SK-N-SH treated with all-trans-retinoic acid at 6 μM for 48 hours (cell line): ENCODE data around the gene COL6A1.

Experiments used
- ATAC-seq: fragments of 200-7000 bp; cut with Tn5 transposase; 3 replicates; pipeline ENCODE4 v1.9.1; 2020; ENCODE audit warnings: mild to moderate bottlenecking, moderate library complexity
- ARNTL ChIP-seq: fragments of 450-650 bp; formaldehyde crosslinking; IDR thresholded peaks from 2 replicates; pipeline ENCODE4 v1.5.0; 2020; ENCODE audit warnings: low read depth, mild to moderate bottlenecking, moderate library complexity, borderline replicate concordance
- BACH2 ChIP-seq: fragments of 250-450 bp; sonication (Bioruptor Pico); IDR thresholded peaks from 2 replicates; pipeline ENCODE4 v1.9.0; 2021; ENCODE audit warnings: mild to moderate bottlenecking, borderline replicate concordance
- CREB5 ChIP-seq: fragments of 250-450 bp; sonication (Bioruptor Pico); IDR thresholded peaks from 2 replicates; pipeline ENCODE4 v1.5.1; 2020; ENCODE audit warnings: low read depth, mild to moderate bottlenecking, moderate library complexity
- CSDC2 ChIP-seq: fragments of 250-450 bp; sonication (Bioruptor Pico); IDR thresholded peaks from 2 replicates; pipeline ENCODE4 v1.5.0; 2020; ENCODE audit warnings: mild to moderate bottlenecking, moderate library complexity
- GLIS3 ChIP-seq: fragments of 250-450 bp; sonication (Bioruptor Pico); IDR thresholded peaks from 2 replicates; pipeline ENCODE4 v1.5.0; 2020; ENCODE audit warnings: mild to moderate bottlenecking, moderate library complexity
- ISL1 ChIP-seq: fragments of 250-450 bp; sonication (Bioruptor Pico); IDR thresholded peaks from 2 replicates; pipeline ENCODE4 v2.1.2; 2022; ENCODE audit warnings: mild to moderate bottlenecking, moderate library complexity
- OSR1 ChIP-seq: fragments of 250-450 bp; sonication (Bioruptor Pico); IDR thresholded peaks from 2 replicates; pipeline ENCODE4 v1.8.0; 2022; ENCODE audit warnings: moderate library complexity, mild to moderate bottlenecking, inconsistent platforms
- PATZ1 ChIP-seq: fragments of 250-450 bp; sonication (Bioruptor Pico); IDR thresholded peaks from 2 replicates; pipeline ENCODE4 v1.8.0; 2020; ENCODE audit warnings: mild to moderate bottlenecking, moderate library complexity, borderline replicate concordance
- PPARA ChIP-seq: fragments of 250-450 bp; sonication (Bioruptor Pico); IDR thresholded peaks from 2 replicates; pipeline ENCODE4 v1.5.0; 2020; ENCODE audit warnings: mild to moderate bottlenecking, borderline replicate concordance
- RARB ChIP-seq: fragments of 250-450 bp; sonication (Bioruptor Pico); IDR thresholded peaks from 2 replicates; pipeline ENCODE4 v1.8.0; 2021; ENCODE audit warnings: mild to moderate bottlenecking, moderate library complexity
- SNAI2 ChIP-seq: fragments of 250-450 bp; sonication (Bioruptor Pico); IDR thresholded peaks from 2 replicates; pipeline ENCODE4 v1.5.0; 2020; ENCODE audit warnings: mild to moderate bottlenecking, moderate library complexity
- TCF4 ChIP-seq: fragments of 250-450 bp; sonication (Bioruptor Pico); IDR thresholded peaks from 2 replicates; pipeline ENCODE4 v1.8.0; 2021; ENCODE audit warnings: mild to moderate bottlenecking, moderate library complexity, borderline replicate concordance
- TOX ChIP-seq: fragments of 250-450 bp; sonication (Bioruptor Pico); IDR thresholded peaks from 2 replicates; pipeline ENCODE4 v1.8.0; 2021; ENCODE audit warnings: mild to moderate bottlenecking, moderate library complexity, borderline replicate concordance
- ZC3H10 ChIP-seq: fragments of 250-450 bp; sonication (Bioruptor Pico); IDR thresholded peaks from 2 replicates; pipeline ENCODE4 v1.5.1; 2021; ENCODE audit warnings: mild to moderate bottlenecking, moderate library complexity
- ZFP3 ChIP-seq: fragments of 250-450 bp; sonication (Bioruptor Pico); IDR thresholded peaks from 2 replicates; pipeline ENCODE4 v1.5.0; 2020; ENCODE audit warnings: mild to moderate bottlenecking, moderate library complexity
- ZFP30 ChIP-seq: fragments of 450-650 bp; formaldehyde crosslinking; IDR thresholded peaks from 2 replicates; pipeline ENCODE4 v1.5.0; 2022; ENCODE audit warnings: mild to moderate bottlenecking, moderate library complexity
- ZNF565 ChIP-seq: fragments of 450-650 bp; formaldehyde crosslinking; conservative IDR thresholded peaks from 2 replicates; pipeline ENCODE4 v1.5.0; 2020; ENCODE audit warnings: low read depth, mild to moderate bottlenecking, moderate library complexity
- ZNF70 ChIP-seq: fragments of 450-650 bp; formaldehyde crosslinking; IDR thresholded peaks from 2 replicates; pipeline ENCODE4 v1.5.0; 2020; ENCODE audit warnings: mild to moderate bottlenecking, moderate library complexity
- ZNF8 ChIP-seq: fragments of 450-650 bp; formaldehyde crosslinking; IDR thresholded peaks from 2 replicates; pipeline ENCODE4 v1.5.0; 2020; ENCODE audit warnings: mild to moderate bottlenecking, moderate library complexity
- TF ChIP-seq, protein P1 (sequence below): fragments of 250-450 bp; sonication (Bioruptor Pico); IDR thresholded peaks from 2 replicates; pipeline ENCODE4 v1.5.0; 2020; ENCODE audit warnings: mild to moderate bottlenecking, moderate library complexity
- TF ChIP-seq, protein P2 (sequence below): fragments of 250-450 bp; sonication (Bioruptor Pico); IDR thresholded peaks from 2 replicates; pipeline ENCODE4 v1.5.1; 2021; ENCODE audit warnings: mild to moderate bottlenecking, moderate library complexity

COL6A1 gene

DNA sequence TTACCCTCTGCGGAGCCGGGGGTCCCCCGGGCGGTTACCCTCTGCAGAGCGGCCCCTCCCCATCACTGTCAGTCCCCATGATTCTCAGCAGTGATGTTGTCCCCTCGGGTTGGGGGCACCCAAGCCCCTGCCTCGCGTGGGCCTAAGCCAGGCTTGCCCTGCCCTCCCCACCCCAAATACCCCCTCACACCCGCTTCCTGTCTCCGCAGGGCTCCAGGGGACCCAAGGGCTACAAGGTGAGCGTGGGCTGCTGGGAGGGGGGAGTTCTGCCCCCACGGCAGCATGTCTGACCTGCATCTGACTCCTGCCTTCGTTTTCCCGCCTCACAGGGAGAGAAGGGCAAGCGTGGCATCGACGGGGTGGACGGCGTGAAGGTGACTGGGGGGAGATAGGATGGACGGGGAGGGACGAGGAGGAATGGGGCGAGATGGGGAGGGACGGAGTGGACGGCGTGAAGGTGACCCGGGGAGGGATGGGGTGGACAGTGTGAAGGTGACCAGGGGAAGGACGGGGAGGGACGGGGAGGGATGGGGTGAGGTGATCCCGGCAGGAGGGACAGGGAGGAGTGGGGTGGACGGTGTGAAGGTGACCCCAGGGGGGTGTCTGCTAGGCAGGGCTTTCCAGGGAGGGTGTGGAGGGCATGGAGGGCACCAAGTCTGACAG is 8.6 kb downstream of the COL6A1 start:
- TF ChIP-seq PPARA (CRISPR knock-in tag) (no peak), ZC3H10 (no peak), CREB5 (CRISPR knock-in tag) (no peak), GLIS3 (CRISPR knock-in tag) (no peak), TOX (CRISPR knock-in tag) (no peak), ZFP30 (CRISPR knock-in tag) (no peak), OSR1 (no peak), ARNTL (no peak), ZFP3 (no peak), ZNF565 (no peak), ZNF8 (no peak), BACH2 (no peak), PATZ1 (no peak), ISL1 (no peak), TCF4 (CRISPR knock-in tag) (no peak), SNAI2 (no peak), RARB (CRISPR knock-in tag) (no peak)
- TF ChIP-seq, protein P1, sequence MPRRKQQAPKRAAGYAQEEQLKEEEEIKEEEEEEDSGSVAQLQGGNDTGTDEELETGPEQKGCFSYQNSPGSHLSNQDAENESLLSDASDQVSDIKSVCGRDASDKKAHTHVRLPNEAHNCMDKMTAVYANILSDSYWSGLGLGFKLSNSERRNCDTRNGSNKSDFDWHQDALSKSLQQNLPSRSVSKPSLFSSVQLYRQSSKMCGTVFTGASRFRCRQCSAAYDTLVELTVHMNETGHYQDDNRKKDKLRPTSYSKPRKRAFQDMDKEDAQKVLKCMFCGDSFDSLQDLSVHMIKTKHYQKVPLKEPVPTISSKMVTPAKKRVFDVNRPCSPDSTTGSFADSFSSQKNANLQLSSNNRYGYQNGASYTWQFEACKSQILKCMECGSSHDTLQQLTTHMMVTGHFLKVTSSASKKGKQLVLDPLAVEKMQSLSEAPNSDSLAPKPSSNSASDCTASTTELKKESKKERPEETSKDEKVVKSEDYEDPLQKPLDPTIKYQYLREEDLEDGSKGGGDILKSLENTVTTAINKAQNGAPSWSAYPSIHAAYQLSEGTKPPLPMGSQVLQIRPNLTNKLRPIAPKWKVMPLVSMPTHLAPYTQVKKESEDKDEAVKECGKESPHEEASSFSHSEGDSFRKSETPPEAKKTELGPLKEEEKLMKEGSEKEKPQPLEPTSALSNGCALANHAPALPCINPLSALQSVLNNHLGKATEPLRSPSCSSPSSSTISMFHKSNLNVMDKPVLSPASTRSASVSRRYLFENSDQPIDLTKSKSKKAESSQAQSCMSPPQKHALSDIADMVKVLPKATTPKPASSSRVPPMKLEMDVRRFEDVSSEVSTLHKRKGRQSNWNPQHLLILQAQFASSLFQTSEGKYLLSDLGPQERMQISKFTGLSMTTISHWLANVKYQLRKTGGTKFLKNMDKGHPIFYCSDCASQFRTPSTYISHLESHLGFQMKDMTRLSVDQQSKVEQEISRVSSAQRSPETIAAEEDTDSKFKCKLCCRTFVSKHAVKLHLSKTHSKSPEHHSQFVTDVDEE (CRISPR knock-in tag) = no peak
- TF ChIP-seq, protein P2, sequence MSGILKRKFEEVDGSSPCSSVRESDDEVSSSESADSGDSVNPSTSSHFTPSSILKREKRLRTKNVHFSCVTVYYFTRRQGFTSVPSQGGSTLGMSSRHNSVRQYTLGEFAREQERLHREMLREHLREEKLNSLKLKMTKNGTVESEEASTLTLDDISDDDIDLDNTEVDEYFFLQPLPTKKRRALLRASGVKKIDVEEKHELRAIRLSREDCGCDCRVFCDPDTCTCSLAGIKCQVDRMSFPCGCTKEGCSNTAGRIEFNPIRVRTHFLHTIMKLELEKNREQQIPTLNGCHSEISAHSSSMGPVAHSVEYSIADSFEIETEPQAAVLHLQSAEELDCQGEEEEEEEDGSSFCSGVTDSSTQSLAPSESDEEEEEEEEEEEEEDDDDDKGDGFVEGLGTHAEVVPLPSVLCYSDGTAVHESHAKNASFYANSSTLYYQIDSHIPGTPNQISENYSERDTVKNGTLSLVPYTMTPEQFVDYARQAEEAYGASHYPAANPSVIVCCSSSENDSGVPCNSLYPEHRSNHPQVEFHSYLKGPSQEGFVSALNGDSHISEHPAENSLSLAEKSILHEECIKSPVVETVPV = no peak
- no peak for ATAC-seq

DNA sequence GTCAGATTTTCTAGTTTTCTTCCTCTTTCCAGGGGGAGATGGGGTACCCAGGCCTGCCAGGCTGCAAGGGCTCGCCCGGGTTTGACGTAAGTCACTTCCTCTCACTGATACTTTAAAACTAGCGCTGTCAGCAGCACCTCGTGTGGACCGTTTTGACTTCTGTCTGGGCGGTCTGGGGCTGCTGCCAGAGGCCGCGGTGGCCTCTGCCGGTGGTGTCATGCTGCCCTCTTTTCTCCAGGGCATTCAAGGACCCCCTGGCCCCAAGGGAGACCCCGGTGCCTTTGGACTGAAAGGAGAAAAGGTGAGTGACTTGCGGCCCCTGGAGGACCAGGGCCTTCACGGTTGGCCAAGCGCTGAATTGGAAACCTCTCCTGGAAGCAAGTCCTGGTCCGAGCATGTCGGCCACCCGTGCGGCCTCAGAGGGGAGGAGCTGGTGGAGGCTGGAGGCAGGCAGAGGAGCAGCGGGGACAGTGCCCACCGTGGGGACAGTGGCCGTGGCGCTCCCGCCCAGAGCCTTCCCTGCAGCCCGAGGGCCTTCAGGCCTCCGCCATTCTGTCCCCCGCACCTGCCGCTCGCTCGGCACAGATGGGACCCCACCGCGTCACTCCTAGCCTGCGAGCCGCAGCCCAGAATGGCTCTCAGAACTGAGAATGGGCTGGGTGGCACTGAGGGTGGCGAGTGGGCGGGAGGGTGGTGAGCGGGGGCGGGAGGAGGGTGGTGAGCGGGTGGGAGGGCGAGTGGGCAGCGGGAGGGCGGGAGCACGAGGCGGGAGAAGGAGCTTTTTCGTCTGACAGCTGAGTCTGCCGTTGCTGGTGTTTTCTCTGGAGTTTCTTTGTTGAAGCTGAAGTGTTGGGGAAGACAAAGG is 9.4 kb downstream of the COL6A1 start:
- ATAC-seq = no peak
- TF ChIP-seq BACH2 = no peak
- no peak for TF ChIP-seq ZFP3
- no peak for TF ChIP-seq ZNF70 (CRISPR knock-in tag)

GRCh38 chr21:45991606-45992300 is 10.2 kb downstream of the COL6A1 start:
- TF ChIP-seq CSDC2 = no peak
- TF ChIP-seq, all 23 proteins: peak for 0

More at GRCh38 chr21:45991606-45992300, 10.2 kb downstream of the COL6A1 start:
- no peak for ATAC-seq
